Endometrium (tissue), 2 donors: Measurements from ENCODE around the gene GRM2.
"Not testable (repeated sequence)": the region's sequence is repeated elsewhere in the genome, so short reads cannot be mapped to it uniquely, and the experiment has no call there.

Source experiments
- FAIRE-seq: peaks from 2 replicates; lab custom pipeline; 2012; peaks lifted over from hg19 to GRCh38; lab: Jason Lieb, UNC
- donor health status: control.
- donor health status: control.

The GRM2 gene

GRCh38 chr3:51722362-51722761 lies 15.5 kb downstream of the GRM2 start:
- FAIRE-seq: no peak

DNA sequence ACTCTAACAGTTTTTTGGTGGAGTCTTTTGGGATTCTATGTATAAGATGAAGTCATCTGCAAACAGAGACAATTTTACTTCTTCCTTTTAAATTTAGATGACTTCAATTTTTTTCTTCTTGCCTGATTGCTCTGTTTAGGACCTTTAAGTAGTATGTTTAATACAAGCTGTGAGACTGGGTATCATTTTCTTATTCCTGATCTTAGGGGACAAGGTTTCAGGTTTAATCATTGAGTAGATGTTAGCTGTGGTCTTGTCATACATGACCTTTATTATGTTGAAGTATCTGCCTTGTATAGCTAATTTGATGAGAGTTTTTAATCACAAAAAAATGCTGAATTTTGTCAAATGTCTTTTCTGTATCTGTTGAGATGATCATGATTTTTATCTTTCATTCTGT lies 20.6 kb downstream of the GRM2 start:
- FAIRE-seq: no peak

- no peak for FAIRE-seq
Measured at GRCh38 chr3:51729042-51729633, 22.3 kb downstream of the GRM2 start.

- FAIRE-seq: no peak
Measured at GRCh38 chr3:51733859-51734571, 27.1 kb downstream of the GRM2 start.

DNA sequence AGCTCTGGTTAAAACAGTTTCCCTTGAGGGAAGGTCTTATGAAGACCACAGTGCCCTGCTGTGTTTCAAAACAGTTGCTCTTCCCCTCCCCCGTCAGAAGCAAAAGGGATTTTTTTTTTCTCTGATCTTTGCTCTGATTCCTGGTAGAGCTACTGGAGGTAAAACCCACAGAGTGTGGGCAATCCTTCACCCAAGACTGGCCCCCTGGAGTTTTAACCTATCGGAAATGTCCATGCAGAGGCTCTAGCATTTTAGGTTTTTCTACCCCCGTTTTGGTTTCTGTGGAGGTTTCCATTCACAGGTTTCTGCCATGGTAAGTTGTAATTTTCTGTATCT lies 27.7 kb downstream of the GRM2 start:
- FAIRE-seq: no peak

GRCh38 chr3:51735039-51735438 lies 28.2 kb downstream of the GRM2 start:
- FAIRE-seq: no peak

GRCh38 chr3:51735950-51736349 lies 29.1 kb downstream of the GRM2 start:
- FAIRE-seq: no peak

DNA sequence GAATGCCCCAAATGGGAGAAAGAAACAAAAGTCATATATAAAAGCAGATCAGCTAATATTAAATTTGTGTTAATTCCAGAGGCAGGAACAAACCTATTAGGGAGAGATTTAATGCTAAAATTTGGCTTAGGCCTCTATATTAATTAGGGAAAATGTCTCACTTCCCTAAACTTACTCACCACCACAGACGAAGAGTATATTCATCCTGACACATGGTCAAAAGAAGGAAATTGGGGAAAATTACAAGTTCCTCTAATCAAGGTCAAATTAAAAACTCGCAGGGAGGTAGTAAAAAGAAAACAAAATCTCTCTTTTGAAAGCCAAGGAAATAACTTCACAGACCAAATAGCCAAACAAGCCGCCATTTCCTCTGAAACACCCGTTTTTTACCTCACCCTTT lies 32.2 kb downstream of the GRM2 start:
- FAIRE-seq: no peak

GRCh38 chr3:51742320-51742719 lies 35.5 kb downstream of the GRM2 start:
- not testable (repeated sequence) for FAIRE-seq

GRCh38 chr3:51742978-51743377 lies 36.1 kb downstream of the GRM2 start:
- FAIRE-seq: not testable (repeated sequence)

DNA sequence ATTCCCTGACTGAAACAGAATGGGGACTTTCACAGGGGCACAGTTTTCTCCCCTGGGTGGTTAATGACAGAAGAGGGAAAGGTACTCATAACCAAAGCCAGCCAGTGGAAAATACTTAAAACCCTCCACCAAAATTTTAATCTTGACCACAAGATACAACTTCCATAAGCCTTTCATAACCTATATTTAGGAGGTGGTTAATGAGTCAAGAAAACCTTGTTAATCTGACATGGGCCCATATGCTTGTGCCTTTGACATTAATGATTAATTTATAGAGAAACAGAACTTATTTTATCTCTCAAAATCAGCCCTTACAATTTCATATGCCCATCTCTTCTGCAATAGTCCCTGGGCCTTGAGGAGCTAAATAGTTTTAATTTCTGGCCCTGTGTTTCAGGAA lies 41.0 kb downstream of the GRM2 start:
- FAIRE-seq: no peak

GRCh38 chr3:51748327-51748726 lies 41.5 kb downstream of the GRM2 start:
- no peak for FAIRE-seq

GRCh38 chr3:51750878-51751277 lies 44.0 kb downstream of the GRM2 start:
- FAIRE-seq: no peak

DNA sequence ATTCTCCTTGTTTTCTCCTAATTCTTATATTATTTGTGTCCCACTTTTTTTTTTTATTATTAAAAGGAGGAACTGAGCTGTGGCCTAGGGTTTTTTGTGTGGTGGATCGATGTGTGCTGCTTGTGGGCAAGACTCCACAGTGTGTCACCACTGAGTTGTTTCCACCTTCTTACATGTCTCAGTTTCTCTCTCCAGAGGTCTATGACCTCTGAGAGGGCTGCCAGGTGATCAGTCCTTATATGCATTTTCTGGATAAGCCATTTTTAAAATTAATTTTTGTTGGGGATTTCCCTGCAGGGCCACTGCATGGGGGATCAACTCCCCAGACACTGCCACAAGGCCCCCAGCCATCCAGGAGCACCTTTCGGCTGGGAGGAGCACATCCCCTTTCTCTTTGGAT lies 44.4 kb downstream of the GRM2 start:
- no peak for FAIRE-seq

DNA sequence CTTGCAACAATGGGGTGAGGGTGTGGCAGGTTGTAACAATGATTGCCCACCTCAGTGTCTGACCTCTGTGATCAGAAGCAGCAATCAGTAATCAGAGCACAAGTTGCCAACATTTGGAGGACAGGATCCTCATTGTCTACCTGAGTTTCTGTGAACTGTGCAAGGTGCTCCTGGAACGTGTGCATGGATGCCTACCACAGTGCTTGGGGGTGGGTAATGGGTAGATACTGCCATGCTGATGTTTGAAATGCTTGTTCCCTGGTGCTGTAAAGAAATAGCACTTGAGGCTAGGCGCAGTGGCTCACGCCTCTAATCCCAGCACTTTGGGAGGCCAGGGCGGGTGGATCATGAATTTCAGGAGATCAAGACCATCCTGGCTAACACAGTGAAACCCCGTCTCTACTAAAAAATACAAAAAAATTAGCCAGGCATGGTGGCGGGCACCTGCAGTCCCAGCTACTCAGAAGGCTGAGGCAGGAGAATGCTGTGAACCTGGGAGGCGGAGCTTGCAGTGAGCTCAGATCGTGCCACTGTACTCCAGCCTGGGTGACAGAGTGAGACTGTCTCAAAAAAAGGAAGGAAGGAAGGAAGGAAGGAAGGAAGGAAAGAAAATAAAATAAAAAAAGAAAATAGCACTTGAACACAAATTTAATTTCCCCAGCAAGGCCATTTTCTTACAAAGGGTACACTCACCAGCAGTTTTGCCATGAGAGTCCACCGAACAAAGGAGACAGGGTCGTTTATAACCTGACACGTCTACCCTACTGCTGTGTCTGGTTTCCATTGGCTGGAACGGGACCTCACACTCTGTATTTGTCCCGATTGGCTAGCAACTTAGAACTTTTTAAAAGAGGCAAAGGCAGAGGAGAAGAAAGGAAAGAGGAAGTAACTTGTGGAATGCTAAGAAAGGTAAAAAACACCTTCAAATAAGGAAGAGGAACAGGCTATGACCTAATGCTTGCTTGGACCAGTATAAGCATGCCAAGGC lies 47.2 kb downstream of the GRM2 start:
- FAIRE-seq: not testable (repeated sequence)

GRCh38 chr3:51759203-51759602 lies 52.3 kb downstream of the GRM2 start:
- no peak for FAIRE-seq
